Measurements from ENCODE around the gene CYSTM1.
"Not testable (repeated sequence)": the region's sequence is repeated elsewhere in the genome, so short reads cannot be mapped to it uniquely, and the experiment has no call there.

The CYSTM1 gene

GRCh38 chr5:140178086-140178410 lies 3.1 kb downstream of the CYSTM1 start:
- no peak for DNase-seq (ENCODE audit: low read depth in 2 of 2)

GRCh38 chr5:140178482-140179116 lies 3.6 kb downstream of the CYSTM1 start:
- DNase-seq (ENCODE audit: low read depth in 2 of 2): no peak

- no peak for DNase-seq (ENCODE audit: low read depth in 2 of 2)
Observed at GRCh38 chr5:140181002-140181483, 6.1 kb downstream of the CYSTM1 start.

GRCh38 chr5:140181525-140181924 lies 6.5 kb downstream of the CYSTM1 start:
- no peak for DNase-seq (ENCODE audit: low read depth in 2 of 2)

GRCh38 chr5:140182075-140182711 lies 7.2 kb downstream of the CYSTM1 start:
- no peak for DNase-seq (ENCODE audit: low read depth in 2 of 2)

GRCh38 chr5:140182803-140183367 lies 7.9 kb downstream of the CYSTM1 start:
- DNase-seq (ENCODE audit: low read depth in 2 of 2): no peak

- DNase-seq (ENCODE audit: low read depth in 2 of 2): no peak
Observed at GRCh38 chr5:140185409-140185808, 10.4 kb downstream of the CYSTM1 start.

- DNase-seq (ENCODE audit: low read depth in 2 of 2): no peak
Observed at GRCh38 chr5:140186267-140186671, 11.3 kb downstream of the CYSTM1 start.

GRCh38 chr5:140189253-140189652 lies 14.3 kb downstream of the CYSTM1 start:
- DNase-seq (ENCODE audit: low read depth in 2 of 2): no peak

GRCh38 chr5:140189977-140190871 lies 15.2 kb downstream of the CYSTM1 start:
- no peak for DNase-seq (ENCODE audit: low read depth in 2 of 2)

- no peak for DNase-seq (ENCODE audit: low read depth in 2 of 2)
Observed at GRCh38 chr5:140190872-140191218, 15.9 kb downstream of the CYSTM1 start.

GRCh38 chr5:140192715-140193430 lies 17.9 kb downstream of the CYSTM1 start:
- no peak for DNase-seq (ENCODE audit: low read depth in 2 of 2)

- DNase-seq (ENCODE audit: low read depth in 2 of 2): no peak
Observed at GRCh38 chr5:140194662-140195061, 19.7 kb downstream of the CYSTM1 start.

GRCh38 chr5:140196115-140196814 lies 21.3 kb downstream of the CYSTM1 start:
- DNase-seq (ENCODE audit: low read depth in 2 of 2): no peak

- DNase-seq (ENCODE audit: low read depth in 2 of 2): no peak
Observed at GRCh38 chr5:140197023-140197422, 22.0 kb downstream of the CYSTM1 start.

GRCh38 chr5:140198915-140199314 lies 23.9 kb downstream of the CYSTM1 start:
- not testable (repeated sequence) for DNase-seq (ENCODE audit: low read depth in 2 of 2)

- no peak for DNase-seq (ENCODE audit: low read depth in 2 of 2)
Observed at GRCh38 chr5:140202078-140202477, 27.1 kb downstream of the CYSTM1 start.

- DNase-seq (ENCODE audit: low read depth in 2 of 2): no peak
Observed at GRCh38 chr5:140202610-140203009, 27.6 kb downstream of the CYSTM1 start.

- DNase-seq (ENCODE audit: low read depth in 2 of 2): no peak
Observed at GRCh38 chr5:140205216-140205615, 30.2 kb downstream of the CYSTM1 start.

GRCh38 chr5:140205952-140206351 lies 31.0 kb downstream of the CYSTM1 start:
- no peak for DNase-seq (ENCODE audit: low read depth in 2 of 2)

Measured in stimulated activated CD8-positive, alpha-beta memory T cell treated with anti-CD3 and anti-CD28 coated beads, Interleukin-7, amount 100 ng/mL, for 4 hours (primary cell).